Keratinocyte (primary cell): ENCODE results near the gene HLA-B. TPM values are rescaled to one million over a fixed set of nuclear protein-coding genes. Genes with fewer than 3 reads are reported as not detected.

Source experiments
- DNase-seq: peaks from one replicate; pipeline ENCODE4 v3.0.0-alpha.2; 2011; ENCODE audit warnings: low read depth, missing footprints, low spot score
- FAIRE-seq: peaks from 2 replicates; lab custom pipeline; 2011; peaks lifted over from hg19 to GRCh38; lab: Jason Lieb, UNC
- H2AFZ ChIP-seq: 2 replicates; pipeline ENCODE4 v1.6.0; 2012; ENCODE audit warnings: low read length, control low read depth, inconsistent platforms; ENCODE audit not compliant: control insufficient read depth
- H3K27ac ChIP-seq: 2 replicates; pipeline ENCODE4 v1.5.1; 2011; ENCODE audit warnings: low read length; ENCODE audit not compliant: control insufficient read depth, insufficient read depth
- H3K27me3 ChIP-seq: 3 replicates; pipeline ENCODE4 v1.6.0; 2011; ENCODE audit warnings: low read length; ENCODE audit not compliant: control insufficient read depth, insufficient read depth; ENCODE audit errors: extremely low read depth
- H3K36me3 ChIP-seq, 2 experiments: 2 replicates in 1 of 2; 3 replicates in 1 of 2; pipeline ENCODE4 v1.5.1; 2011; ENCODE audit warnings: low read length in 2 of 2, mild to moderate bottlenecking in 1 of 2; ENCODE audit not compliant: control insufficient read depth in 2 of 2, insufficient read depth in 2 of 2; ENCODE audit errors: extremely low read depth in 1 of 2
- H3K4me1 ChIP-seq: 3 replicates; pipeline ENCODE4 v1.5.1; 2011; ENCODE audit warnings: low read length; ENCODE audit not compliant: control insufficient read depth, insufficient read depth; ENCODE audit errors: extremely low read depth
- H3K4me2 ChIP-seq: 3 replicates; pipeline ENCODE4 v1.6.0; 2011; ENCODE audit warnings: low read depth, low read length; ENCODE audit not compliant: control insufficient read depth, insufficient read depth; ENCODE audit errors: extremely low read depth
- H3K4me3 ChIP-seq, 3 experiments: fragments of 200-600 bp in 1 of 3; sonication (generic) in 1 of 3; 2 replicates in 2 of 3; 3 replicates in 1 of 3; pipeline ENCODE4 v1.5.1; 2011 to 2016; ENCODE audit warnings: low read length in 3 of 3, mild to moderate bottlenecking in 3 of 3, control low read depth in 2 of 3, inconsistent platforms in 1 of 3, low read depth in 1 of 3, mixed read lengths in 1 of 3, mixed run types in 1 of 3, moderate library complexity in 1 of 3; ENCODE audit not compliant: control insufficient read depth in 2 of 3, insufficient read depth in 2 of 3; ENCODE audit errors: extremely low read depth in 1 of 3
- H3K79me2 ChIP-seq: 2 replicates; pipeline ENCODE4 v1.6.0; 2012; ENCODE audit warnings: low read length; ENCODE audit not compliant: control insufficient read depth, insufficient read depth
- H3K9ac ChIP-seq: 3 replicates; pipeline ENCODE4 v1.6.0; 2011; ENCODE audit warnings: low read length; ENCODE audit not compliant: control insufficient read depth, insufficient read depth; ENCODE audit errors: extremely low read depth
- H3K9me1 ChIP-seq: 3 replicates; pipeline ENCODE4 v1.6.0; 2011; ENCODE audit warnings: low read length; ENCODE audit not compliant: control insufficient read depth, insufficient read depth; ENCODE audit errors: extremely low read depth
- H3K9me3 ChIP-seq: 2 replicates; pipeline ENCODE4 v1.5.1; 2012; ENCODE audit warnings: low read depth, low read length; ENCODE audit not compliant: control insufficient read depth
- H4K20me1 ChIP-seq: 3 replicates; pipeline ENCODE4 v1.6.0; 2011; ENCODE audit warnings: low read length; ENCODE audit not compliant: control insufficient read depth, insufficient read depth; ENCODE audit errors: extremely low read depth
- CTCF ChIP-seq, 3 experiments: IDR thresholded peaks in 1 of 3; conservative IDR thresholded peaks in 1 of 3; optimal IDR thresholded peaks in 1 of 3; 2 replicates in 2 of 3; 3 replicates in 1 of 3; pipeline versions ENCODE3 to v1.5.1; 2011; ENCODE audit warnings: low read length in 3 of 3, mild to moderate bottlenecking in 3 of 3, moderate library complexity in 2 of 3, control low read depth in 1 of 3, inconsistent platforms in 1 of 3; ENCODE audit not compliant: insufficient read depth in 2 of 3; ENCODE audit errors: extremely low read depth in 1 of 3
- EZH2 ChIP-seq: IDR thresholded peaks from one replicate; pipeline ENCODE4 v1.6.1; 2012; ENCODE audit warnings: inconsistent platforms, mild to moderate bottlenecking, low read length, moderate library complexity
- dilution Hi-C: fragments of 300-500 bp; cut with MboI; formaldehyde crosslinking; loops from one replicate; pipeline ENCODE4 v1.7.0; 2020; ENCODE audit warnings: low sequenced_read_pairs; ENCODE audit not compliant: extremely low pct_ligation_motif_present
- polyA plus RNA-seq, 5 experiments: library from polyadenylated mRNA; depleted of rRNA in 3 of 5; stranded (reverse) in 3 of 5; stranded (forward) in 1 of 5; unstranded in 1 of 5; fragments of >200 nt; gene quantifications; 1 replicate in 1 of 5; 2 replicates in 3 of 5; 3 replicates in 1 of 5; pipeline versions ENCODE4 v1.2.1 to v1.2.3, GENCODE V29; 2011 to 2012; ENCODE audit warnings: missing spikeins in 2 of 5, low read depth in 1 of 5, low replicate concordance in 1 of 5

HLA-B gene
- polyA plus RNA-seq, 1 donor (not counting 4 experiments of a cell fraction or from before 2014, with no cell fraction given), result 265 TPM

DNA sequence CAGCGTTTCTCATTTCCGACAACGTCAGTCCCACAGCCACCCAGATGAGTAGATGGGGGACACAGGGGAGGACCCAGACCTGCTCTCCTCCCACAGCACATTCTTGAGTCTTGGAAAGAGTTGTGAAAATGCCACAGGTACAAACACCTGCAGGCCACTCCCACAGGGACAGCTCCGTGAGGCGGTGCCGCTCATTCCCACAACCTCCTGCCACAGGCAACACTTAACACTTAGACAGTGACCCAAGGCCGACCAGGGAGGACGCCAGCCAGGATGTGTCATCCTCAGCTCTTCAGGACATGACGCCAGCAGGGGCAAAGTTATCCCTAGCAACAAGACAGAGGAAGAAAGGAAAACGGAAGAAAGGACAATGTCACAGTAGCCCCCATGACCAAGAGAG lies 22.9 kb upstream of the HLA-B start:
- H3K4me2 ChIP-seq, result no peak overlapping the region
- no peak for FAIRE-seq
- H3K4me3 ChIP-seq, result no peak overlapping the region
- no peaks in the 10 kb centered on the region for H3K79me2 ChIP-seq
- H3K27ac ChIP-seq, result no peak overlapping the region
- H4K20me1 ChIP-seq, result no peaks in the 10 kb centered on the region
- H3K36me3 ChIP-seq, result no peaks in the 10 kb centered on the region
- TF ChIP-seq EZH2 (no peak), CTCF (optimal IDR thresholded peaks at IDR 0.05 in 1 of 3, IDR thresholded peaks at IDR 0.05 in 1 of 3, conservative IDR thresholded peaks at IDR 0.05 in 1 of 3; ENCODE audit: extremely low read depth in 1 of 3, insufficient read depth in 2 of 3, low read length in 3 of 3) (no peak)
- H2AFZ ChIP-seq, result no peak overlapping the region
- no peak for DNase-seq
- no peaks in the 10 kb centered on the region for H3K9me3 ChIP-seq
- dilution Hi-C loops, result no loop called here
- peaks cover 24% of the 10 kb centered on the region for H3K27me3 ChIP-seq
- H3K9me1 ChIP-seq, result no peaks in the 10 kb centered on the region
- H3K9ac ChIP-seq, result no peak overlapping the region
- peaks cover 3% of the 10 kb centered on the region for H3K4me1 ChIP-seq

- Histone ChIP-seq H3K27ac (no peak overlapping the region), H3K4me1 (peaks cover 3% of the 10 kb centered on the region), H3K9ac (no peak overlapping the region), H3K27me3 (peaks cover 24% of the 10 kb centered on the region), H3K9me3 (no peaks in the 10 kb centered on the region), H3K79me2 (no peaks in the 10 kb centered on the region), H2AFZ (no peak overlapping the region), H3K9me1 (no peaks in the 10 kb centered on the region), H4K20me1 (no peaks in the 10 kb centered on the region), H3K36me3 (no peaks in the 10 kb centered on the region), H3K4me2 (no peak overlapping the region), H3K4me3 (no peak overlapping the region)
- DNase-seq (no peak), FAIRE-seq (no peak)
- dilution Hi-C loops, result no loop called here
- TF ChIP-seq CTCF (optimal IDR thresholded peaks at IDR 0.05 in 1 of 3, IDR thresholded peaks at IDR 0.05 in 1 of 3, conservative IDR thresholded peaks at IDR 0.05 in 1 of 3; ENCODE audit: extremely low read depth in 1 of 3, insufficient read depth in 2 of 3, low read length in 3 of 3) (no peak), EZH2 (no peak)
These were observed 21.7 kb upstream of the HLA-B start for GRCh38 chr6:31378721-31379103.
